ENCODE measurements around the gene NPEPPS. TPM values are rescaled to one million over a fixed set of nuclear protein-coding genes. Genes with fewer than 3 reads are reported as not detected.

The NPEPPS gene
- total RNA-seq, 2 experiments from 2014 or later = 113 to 114 TPM

GRCh38 chr17:47620503-47621245, 89.8 kb downstream of the NPEPPS start:
- POLR2A ChIA-PET = interaction anchor here (1.0 to 1.3 kb wide), 2 partner anchors 28 to 88 kb away, joined by 4 read pairs; partner anchors contain the start of gene KPNB1
- H3K27me3 Mint-ChIP-seq = no peaks in the 10 kb centered on the region
- no peak overlapping the region for H3K4me3 Mint-ChIP-seq
- H3K27ac Mint-ChIP-seq = peak overlapping the region; percentile 73
- intact Hi-C loops (cut with micrococcal nuclease) = loop anchor here (1.0 kb wide), 3 partner anchors 29 to 101 kb away; partner anchors contain the start of gene KPNB1
- H3K36me3 Mint-ChIP-seq = peaks cover 38% of the 10 kb centered on the region
- no peaks in the 10 kb centered on the region for H3K9me3 Mint-ChIP-seq
- H3K4me1 Mint-ChIP-seq (ENCODE audit: low read depth) = peaks cover 20% of the 10 kb centered on the region
- CTCF ChIA-PET = interaction anchor here (1.2 kb wide), 1 partner anchor 26 kb away, joined by 3 read pairs; no protein-coding TSS in a partner anchor
- DNase-seq = no peak

DNA sequence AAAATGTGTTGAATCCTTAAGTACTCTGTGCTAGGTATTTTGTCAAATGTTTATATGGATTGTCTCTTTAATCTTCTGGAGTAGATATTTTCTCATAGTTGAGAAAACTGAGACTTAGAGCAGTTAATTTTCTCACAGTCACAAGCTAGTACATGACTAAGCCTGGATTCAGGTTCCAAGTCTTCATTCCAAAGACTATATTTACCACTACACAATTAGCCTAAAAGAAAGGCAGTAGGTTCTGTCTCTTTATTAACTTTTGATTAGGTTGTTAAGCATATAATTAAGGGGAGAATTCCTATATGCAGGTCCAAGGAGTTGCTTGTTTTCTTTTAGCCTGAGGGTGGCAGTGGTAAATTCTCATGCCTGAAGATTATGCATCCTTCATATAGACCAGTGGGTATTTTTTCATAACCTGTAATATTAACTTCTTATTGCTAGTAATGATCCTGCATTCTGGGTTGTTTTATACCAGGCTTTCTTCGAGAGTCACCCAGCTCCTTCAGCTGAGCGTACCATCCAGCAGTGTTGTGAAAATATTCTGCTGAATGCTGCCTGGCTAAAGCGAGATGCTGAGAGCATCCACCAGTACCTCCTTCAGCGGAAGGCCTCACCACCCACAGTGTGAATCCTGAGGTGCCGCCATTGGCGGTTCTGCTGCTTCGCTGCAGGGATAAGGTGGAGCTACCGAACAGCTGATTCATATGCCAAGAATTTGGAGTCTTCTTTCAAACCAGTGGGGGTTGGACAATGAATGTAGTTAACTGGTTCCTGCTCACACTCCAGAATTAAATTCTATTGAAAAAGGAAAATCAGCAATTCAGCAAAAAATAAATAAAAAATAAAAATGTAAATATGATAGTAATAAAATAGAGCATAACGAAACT, 90.6 kb downstream of the NPEPPS start:
- no peak for DNase-seq
- intact Hi-C loops (cut with micrococcal nuclease) = no loop called here
- ChIA-PET CTCF (interaction anchor here (1.2 kb wide), 1 partner anchor 25 kb away, joined by 3 read pairs; no protein-coding TSS in a partner anchor), POLR2A (interaction anchor here (1.0 to 1.3 kb wide), 2 partner anchors 28 to 89 kb away, joined by 4 read pairs; partner anchors contain the start of gene KPNB1)
- Mint-ChIP-seq H3K27me3 (no peaks in the 10 kb centered on the region), H3K4me1 (ENCODE audit: low read depth) (peaks cover 20% of the 10 kb centered on the region), H3K9me3 (no peaks in the 10 kb centered on the region), H3K36me3 (peaks cover 33% of the 10 kb centered on the region), H3K27ac (peak overlapping the region; percentile 73), H3K4me3 (no peak overlapping the region)

GRCh38 chr17:47622180-47622549, 91.3 kb downstream of the NPEPPS start:
- peaks cover 33% of the 10 kb centered on the region for H3K36me3 Mint-ChIP-seq
- ChIA-PET CTCF (no interaction called here), POLR2A (no interaction called here)
- no peak overlapping the region for H3K4me3 Mint-ChIP-seq
- no peaks in the 10 kb centered on the region for H3K9me3 Mint-ChIP-seq
- no peaks in the 10 kb centered on the region for H3K27me3 Mint-ChIP-seq
- intact Hi-C loops (cut with micrococcal nuclease) = no loop called here
- no peak overlapping the region for H3K27ac Mint-ChIP-seq
- DNase-seq = no peak
- peaks cover 20% of the 10 kb centered on the region for H3K4me1 Mint-ChIP-seq (ENCODE audit: low read depth)

DNA sequence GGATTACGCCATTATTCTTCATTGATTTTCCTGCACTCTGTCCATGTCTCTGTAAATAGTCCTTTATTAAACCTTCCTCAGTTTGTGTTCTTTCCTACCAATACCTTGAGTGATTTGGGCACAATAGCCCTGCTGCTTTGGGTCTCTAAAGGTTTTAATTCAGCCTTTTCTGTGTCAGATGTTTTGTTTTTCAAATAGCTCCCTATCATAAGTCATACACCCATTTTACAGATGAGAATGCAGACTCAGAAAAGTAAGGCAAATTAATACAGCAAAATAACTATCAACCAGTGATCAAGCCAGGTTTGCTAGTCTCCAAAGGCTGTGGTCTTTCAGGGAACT, 93.8 kb downstream of the NPEPPS start:
- CTCF ChIA-PET = interaction anchor here (2.8 kb wide), 1 partner anchor 9 kb away, joined by 15 read pairs; no protein-coding TSS in a partner anchor
- Mint-ChIP-seq H3K27me3 (no peaks in the 10 kb centered on the region), H3K36me3 (peaks cover 23% of the 10 kb centered on the region), H3K4me1 (ENCODE audit: low read depth) (peaks cover 14% of the 10 kb centered on the region), H3K9me3 (no peaks in the 10 kb centered on the region), H3K27ac (no peak overlapping the region), H3K4me3 (no peak overlapping the region)
- POLR2A ChIA-PET = interaction anchor here (1.1 to 1.2 kb wide), 2 partner anchors 9 to 26 kb away, joined by 3 read pairs; no protein-coding TSS in a partner anchor
- no peak for DNase-seq
- intact Hi-C loops (cut with micrococcal nuclease) = no loop called here

DNA sequence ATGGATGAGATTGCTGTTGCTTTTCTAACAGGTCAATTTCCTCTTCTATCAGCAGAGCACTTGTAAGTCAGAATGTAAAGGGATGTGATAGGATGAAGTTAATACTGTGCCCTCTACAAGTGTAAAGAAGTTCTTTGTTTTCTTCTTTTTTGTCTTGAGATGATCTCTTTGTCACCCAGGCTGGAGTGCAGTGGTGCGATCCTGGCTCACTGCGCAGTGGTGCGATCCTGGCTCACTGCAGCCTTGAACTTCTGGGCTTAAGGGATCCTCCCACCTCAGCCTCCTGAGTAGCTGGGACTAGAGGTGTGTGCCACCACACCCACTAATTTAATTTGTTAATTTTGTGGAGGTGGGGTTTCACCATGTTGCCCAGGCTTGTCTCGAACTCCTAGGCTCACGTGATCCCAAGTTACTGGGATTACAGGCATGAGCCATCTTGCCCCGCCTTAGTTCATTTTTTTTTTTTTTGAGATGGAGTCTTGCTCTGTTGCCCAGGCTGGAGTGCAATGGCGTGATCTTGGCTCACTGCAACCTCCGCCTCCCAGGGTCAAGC, 97.2 kb downstream of the NPEPPS start:
- ChIA-PET CTCF (no interaction called here), POLR2A (no interaction called here)
- no peaks in the 10 kb centered on the region for H3K4me1 Mint-ChIP-seq (ENCODE audit: low read depth)
- H3K4me3 Mint-ChIP-seq = no peak overlapping the region
- H3K27me3 Mint-ChIP-seq = no peaks in the 10 kb centered on the region
- peaks cover 10% of the 10 kb centered on the region for H3K36me3 Mint-ChIP-seq
- no peak for DNase-seq
- H3K9me3 Mint-ChIP-seq = no peaks in the 10 kb centered on the region
- H3K27ac Mint-ChIP-seq = no peak overlapping the region
- intact Hi-C loops (cut with micrococcal nuclease) = no loop called here

GRCh38 chr17:47629826-47630225, 98.9 kb downstream of the NPEPPS start:
- Mint-ChIP-seq H3K9me3 (no peaks in the 10 kb centered on the region), H3K4me1 (ENCODE audit: low read depth) (no peaks in the 10 kb centered on the region), H3K4me3 (no peak overlapping the region), H3K27me3 (no peaks in the 10 kb centered on the region), H3K27ac (no peak overlapping the region), H3K36me3 (peaks cover 3% of the 10 kb centered on the region)
- intact Hi-C loops (cut with micrococcal nuclease) = no loop called here
- DNase-seq = no peak
- ChIA-PET CTCF (no interaction called here), POLR2A (no interaction called here)

DNA sequence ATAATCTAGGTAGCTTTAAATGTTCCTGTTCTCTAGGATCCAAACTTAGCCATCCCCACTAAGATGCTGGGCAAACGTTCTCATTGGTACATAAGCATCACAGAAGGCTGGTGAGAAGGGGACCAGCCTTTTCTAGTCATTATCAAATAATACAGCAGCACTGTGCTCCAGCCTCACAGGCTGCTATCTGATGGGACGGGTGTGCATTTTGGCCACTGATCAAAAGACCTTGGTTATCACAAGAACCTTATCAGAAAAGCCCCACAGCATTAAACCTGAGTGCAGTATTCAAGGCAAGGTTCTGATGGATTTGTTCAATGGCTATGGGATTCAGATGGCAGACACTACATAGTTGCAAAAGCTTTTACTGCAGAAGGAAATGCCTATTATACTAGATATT, 99.7 kb downstream of the NPEPPS start:
- H3K36me3 Mint-ChIP-seq = no peaks in the 10 kb centered on the region
- no peaks in the 10 kb centered on the region for H3K4me1 Mint-ChIP-seq (ENCODE audit: low read depth)
- CTCF ChIA-PET = interaction anchor here (1.2 kb wide), 1 partner anchor 14 kb away, joined by 5 read pairs; no protein-coding TSS in a partner anchor
- intact Hi-C loops (cut with micrococcal nuclease) = no loop called here
- no peaks in the 10 kb centered on the region for H3K9me3 Mint-ChIP-seq
- POLR2A ChIA-PET = no interaction called here
- no peak overlapping the region for H3K27ac Mint-ChIP-seq
- H3K4me3 Mint-ChIP-seq = no peak overlapping the region
- no peaks in the 10 kb centered on the region for H3K27me3 Mint-ChIP-seq
- no peak for DNase-seq

DNA sequence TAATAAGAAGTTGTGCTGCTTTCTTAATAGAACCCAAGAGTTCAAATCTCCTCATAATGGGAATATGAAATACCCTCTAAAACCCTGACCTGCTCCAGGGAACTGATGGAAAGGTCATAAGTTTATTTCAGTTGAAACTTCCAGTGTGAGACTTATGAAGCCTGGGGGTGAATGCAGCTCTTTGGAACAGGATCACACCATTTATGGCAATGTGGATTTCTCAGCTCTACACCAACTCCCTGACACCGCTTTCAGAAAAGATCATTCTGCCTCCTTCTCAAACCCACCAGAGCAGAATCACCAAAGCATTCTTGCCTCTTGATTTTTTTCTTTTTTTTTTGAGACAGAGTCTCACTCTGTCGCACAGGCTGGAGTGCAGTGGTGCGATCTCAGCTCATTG, 102.1 kb downstream of the NPEPPS start:
- Mint-ChIP-seq H3K36me3 (no peaks in the 10 kb centered on the region), H3K4me3 (no peak overlapping the region), H3K27me3 (no peaks in the 10 kb centered on the region), H3K27ac (no peak overlapping the region), H3K4me1 (ENCODE audit: low read depth) (peaks cover 5% of the 10 kb centered on the region), H3K9me3 (no peaks in the 10 kb centered on the region)
- ChIA-PET POLR2A (interaction anchor here (0.6 kb wide), 1 partner anchor 15 kb away, joined by 4 read pairs; no protein-coding TSS in a partner anchor), CTCF (no interaction called here)
- intact Hi-C loops (cut with micrococcal nuclease) = no loop called here
- DNase-seq = no peak

DNA sequence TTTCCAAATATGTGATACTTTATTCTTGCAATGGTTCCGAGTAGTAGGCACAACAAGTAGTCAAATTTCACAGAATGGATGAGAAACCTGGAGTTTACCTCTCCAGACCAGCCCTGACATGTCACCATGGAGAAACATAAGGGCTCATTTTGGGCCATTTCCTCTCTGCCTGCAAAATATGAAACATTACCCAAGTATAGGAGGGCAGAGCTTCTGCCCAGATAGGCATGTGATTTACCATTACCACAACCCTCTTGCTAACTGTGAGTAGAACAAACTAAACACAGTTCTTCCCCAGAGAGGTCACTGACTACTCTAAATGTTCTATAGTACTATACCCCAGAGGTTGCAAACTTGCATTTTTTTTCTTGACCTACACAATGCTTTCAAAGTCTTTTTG, 103.1 kb downstream of the NPEPPS start:
- Mint-ChIP-seq H3K36me3 (peaks cover 2% of the 10 kb centered on the region), H3K4me1 (ENCODE audit: low read depth) (peaks cover 5% of the 10 kb centered on the region), H3K27me3 (no peaks in the 10 kb centered on the region), H3K27ac (no peak overlapping the region), H3K9me3 (no peaks in the 10 kb centered on the region), H3K4me3 (no peak overlapping the region)
- DNase-seq = no peak
- ChIA-PET CTCF (interaction anchor here (1.2 kb wide), 1 partner anchor 17 kb away, joined by 3 read pairs; no protein-coding TSS in a partner anchor), POLR2A (interaction anchor here (0.6 to 1.0 kb wide), 2 partner anchors 9 to 15 kb away, joined by 3 read pairs; partner anchors contain the start of gene KPNB1)
- intact Hi-C loops (cut with micrococcal nuclease) = no loop called here

- H3K27ac Mint-ChIP-seq = no peak overlapping the region
- peaks cover 2% of the 10 kb centered on the region for H3K36me3 Mint-ChIP-seq
- H3K4me3 Mint-ChIP-seq = no peak overlapping the region
- H3K9me3 Mint-ChIP-seq = no peaks in the 10 kb centered on the region
- POLR2A ChIA-PET = interaction anchor here (1.0 kb wide), 1 partner anchor 14 kb away, joined by 3 read pairs; the partner anchor contains the start of gene KPNB1
- intact Hi-C loops (cut with micrococcal nuclease) = no loop called here
- CTCF ChIA-PET = no interaction called here
- DNase-seq = no peak
- H3K27me3 Mint-ChIP-seq = no peaks in the 10 kb centered on the region
- peaks cover 5% of the 10 kb centered on the region for H3K4me1 Mint-ChIP-seq (ENCODE audit: low read depth)
Measured at GRCh38 chr17:47634870-47635269, 104.0 kb downstream of the NPEPPS start.

GRCh38 chr17:47635734-47636133, 104.8 kb downstream of the NPEPPS start:
- Mint-ChIP-seq H3K9me3 (no peaks in the 10 kb centered on the region), H3K27me3 (no peaks in the 10 kb centered on the region), H3K4me1 (ENCODE audit: low read depth) (peaks cover 5% of the 10 kb centered on the region), H3K27ac (no peak overlapping the region), H3K4me3 (no peak overlapping the region), H3K36me3 (peaks cover 2% of the 10 kb centered on the region)
- intact Hi-C loops (cut with micrococcal nuclease) = no loop called here
- DNase-seq = no peak
- CTCF ChIA-PET = interaction anchor here (1.0 kb wide), 1 partner anchor 20 kb away, joined by 3 read pairs; no protein-coding TSS in a partner anchor
- POLR2A ChIA-PET = no interaction called here
